CD14-positive monocyte (primary cell): Measurements from ENCODE around the gene CDS2. TPM values are rescaled to one million over a fixed set of nuclear protein-coding genes. Genes with fewer than 3 reads are reported as not detected.

Experiments used
- DNase-seq, 3 donors: peaks; one replicate each; pipeline ENCODE4 v3.0.0-alpha.2; 2011 to 2022
- H2AFZ ChIP-seq: 2 replicates; pipeline ENCODE4 v1.6.0; 2012; ENCODE audit warnings: mild to moderate bottlenecking, low read depth, low read length, inconsistent platforms; ENCODE audit not compliant: insufficient read depth, poor library complexity, severe bottlenecking
- H3K27ac ChIP-seq, 2 donors: 1 replicate in 1 of 2; 2 replicates in 1 of 2; pipeline ENCODE4 v1.5.1; 2012 to 2013; ENCODE audit warnings: low read length in 2 of 2, control low read depth in 1 of 2, inconsistent platforms in 1 of 2, low read depth in 1 of 2, mild to moderate bottlenecking in 1 of 2
- H3K27me3 ChIP-seq, 2 donors: one replicate each; pipeline versions ENCODE4 v1.6.0 to v1.6.1; 2011 to 2013; ENCODE audit warnings: low read length in 2 of 2; ENCODE audit not compliant: control insufficient read depth in 2 of 2, insufficient read depth in 2 of 2
- H3K36me3 ChIP-seq, 2 donors: replicated peaks in 1 of 2; 1 replicate in 1 of 2; 2 replicates in 1 of 2; pipeline versions ENCODE4 v1.5.1 to v1.6.1; 2012 to 2013; ENCODE audit warnings: low read length in 2 of 2, control low read depth in 1 of 2, inconsistent platforms in 1 of 2, mild to moderate bottlenecking in 1 of 2; ENCODE audit not compliant: insufficient read depth in 2 of 2, control insufficient read depth in 1 of 2
- H3K4me1 ChIP-seq, 2 donors: 1 replicate in 1 of 2; 2 replicates in 1 of 2; pipeline versions ENCODE4 v1.5.1 to v1.6.1; 2012 to 2013; ENCODE audit warnings: low read length in 2 of 2, control low read depth in 1 of 2, inconsistent platforms in 1 of 2, mild to moderate bottlenecking in 1 of 2, moderate library complexity in 1 of 2; ENCODE audit not compliant: insufficient read depth in 2 of 2, control insufficient read depth in 1 of 2
- H3K4me2 ChIP-seq: replicated peaks from 2 replicates; pipeline ENCODE3; 2012; ENCODE audit warnings: low read length, moderate library complexity, mild to moderate bottlenecking; ENCODE audit not compliant: poor library complexity, severe bottlenecking; ENCODE audit errors: extremely low read depth
- H3K4me3 ChIP-seq, 3 experiments: fragments of 200-600 bp in 1 of 3; sonication (generic) in 1 of 3; replicated peaks in 1 of 3; 1 replicate in 2 of 3; 2 replicates in 1 of 3; pipeline ENCODE4 v1.5.1; 2011 to 2013; ENCODE audit warnings: low read length in 3 of 3, mild to moderate bottlenecking in 3 of 3, control low read depth in 2 of 3, low read depth in 2 of 3, inconsistent platforms in 1 of 3, moderate library complexity in 1 of 3
- H3K79me2 ChIP-seq: 2 replicates; pipeline ENCODE4 v1.6.0; 2012; ENCODE audit warnings: mild to moderate bottlenecking, control low read depth, inconsistent platforms, low read length, moderate library complexity; ENCODE audit not compliant: insufficient read depth
- H3K9ac ChIP-seq: 2 replicates; pipeline ENCODE4 v1.6.0; 2017; ENCODE audit warnings: low read length, mild to moderate bottlenecking; ENCODE audit not compliant: insufficient read depth, poor library complexity, severe bottlenecking
- H3K9me3 ChIP-seq, 2 donors: replicated peaks in 1 of 2; 1 replicate in 1 of 2; 2 replicates in 1 of 2; pipeline versions ENCODE4 v1.5.1 to v1.6.1; 2012 to 2013; ENCODE audit warnings: low read length in 2 of 2, control low read depth in 1 of 2; ENCODE audit not compliant: control insufficient read depth in 1 of 2, insufficient read depth in 1 of 2
- H4K20me1 ChIP-seq: 2 replicates; pipeline ENCODE4 v1.6.0; 2012; ENCODE audit warnings: mild to moderate bottlenecking, low read length, control low read depth, moderate library complexity; ENCODE audit not compliant: insufficient read depth
- H3K27ac Mint-ChIP-seq, 7 donors: one replicate each; pipeline ENCODE4 v1.8.0; 2020; ENCODE audit warnings: mild to moderate bottlenecking in 7 of 7, mixed read lengths in 7 of 7, moderate library complexity in 6 of 7, inconsistent platforms in 2 of 7
- H3K27me3 Mint-ChIP-seq, 3 donors: one replicate each; pipeline ENCODE4 v1.8.0; 2021 to 2022; ENCODE audit warnings: low read depth in 3 of 3, mild to moderate bottlenecking in 3 of 3, mixed read lengths in 3 of 3, moderate library complexity in 3 of 3, inconsistent platforms in 1 of 3
- H3K36me3 Mint-ChIP-seq, 2 donors: one replicate each; pipeline ENCODE4 v1.8.0; 2020; ENCODE audit warnings: mixed read lengths in 2 of 2, inconsistent platforms in 1 of 2, mild to moderate bottlenecking in 1 of 2
- H3K4me1 Mint-ChIP-seq: one replicate; pipeline ENCODE4 v1.8.0; 2020; ENCODE audit warnings: mild to moderate bottlenecking, mixed read lengths
- H3K4me3 Mint-ChIP-seq, 2 donors: one replicate each; pipeline ENCODE4 v1.8.0; 2020; ENCODE audit warnings: mild to moderate bottlenecking in 2 of 2, mixed read lengths in 2 of 2, moderate library complexity in 1 of 2
- H3K9me3 Mint-ChIP-seq, 7 donors: one replicate each; pipeline ENCODE4 v1.8.0; 2020 to 2022; ENCODE audit warnings: mixed read lengths in 7 of 7, mild to moderate bottlenecking in 6 of 7, moderate library complexity in 6 of 7, inconsistent platforms in 2 of 7
- WGBS: methylation state at CpG from one replicate; pipeline ENCODE4 v1.1.5; 2013; ENCODE audit warnings: missing lambda C conversion rate; ENCODE audit not compliant: insufficient coverage; 5-methylcytosine and 5-hydroxymethylcytosine counted together
- intact Hi-C, 2 donors: fragments of 100-400 bp; cut with micrococcal nuclease; formaldehyde crosslinking; loops; one replicate each; pipeline versions ENCODE4 v1.15.0 to v1.15.1; 2023
- polyA minus RNA-seq: library from RNA; depleted of rRNA, polyadenylated mRNA; stranded (reverse); fragments of >200 nt; gene quantifications from 2 replicates; pipeline ENCODE4 v1.2.3, GENCODE V29; 2012
- polyA plus RNA-seq, 3 donors: library from polyadenylated mRNA; depleted of rRNA in 1 of 3; unstranded in 2 of 3; stranded (reverse) in 1 of 3; fragments of 300-500 nt in 2 of 3; fragments of >200 nt in 1 of 3; fragmentation: Illumina TruSeq in 2 of 3; gene quantifications; 1 replicate in 2 of 3; 2 replicates in 1 of 3; pipeline ENCODE4 v1.2.3, GENCODE V29; 2012 to 2021
- total RNA-seq, 12 experiments: library from RNA in 1 of 12; stranded (reverse) in 1 of 12; fragments of 120-200 nt in 1 of 12; gene quantifications; one replicate each; pipeline ENCODE4 v1.2.4 and lab custom pipeline; 2013 to 2026; ENCODE audit warnings: mixed read lengths in 6 of 12, inconsistent platforms in 1 of 12
- TF ChIP-seq, protein P1 (sequence below): fragments of 200-600 bp; IDR thresholded peaks from one replicate; pipeline ENCODE4 v1.8.0; 2022; ENCODE audit warnings: antibody characterized with exemption, mild to moderate bottlenecking

Gene CDS2
- total RNA-seq (2013), result 41.3 TPM
- polyA plus RNA-seq (10 to 100 TPM; 28.6 to 62.6 (median 54.4) TPM), polyA minus RNA-seq (14.8 and 15.1 TPM in 2 replicates), total RNA-seq (lab: John Stamatoyannopoulos, UW) (27.4 to 120 (median 68.7) reads per million in 11 experiments)

DNA sequence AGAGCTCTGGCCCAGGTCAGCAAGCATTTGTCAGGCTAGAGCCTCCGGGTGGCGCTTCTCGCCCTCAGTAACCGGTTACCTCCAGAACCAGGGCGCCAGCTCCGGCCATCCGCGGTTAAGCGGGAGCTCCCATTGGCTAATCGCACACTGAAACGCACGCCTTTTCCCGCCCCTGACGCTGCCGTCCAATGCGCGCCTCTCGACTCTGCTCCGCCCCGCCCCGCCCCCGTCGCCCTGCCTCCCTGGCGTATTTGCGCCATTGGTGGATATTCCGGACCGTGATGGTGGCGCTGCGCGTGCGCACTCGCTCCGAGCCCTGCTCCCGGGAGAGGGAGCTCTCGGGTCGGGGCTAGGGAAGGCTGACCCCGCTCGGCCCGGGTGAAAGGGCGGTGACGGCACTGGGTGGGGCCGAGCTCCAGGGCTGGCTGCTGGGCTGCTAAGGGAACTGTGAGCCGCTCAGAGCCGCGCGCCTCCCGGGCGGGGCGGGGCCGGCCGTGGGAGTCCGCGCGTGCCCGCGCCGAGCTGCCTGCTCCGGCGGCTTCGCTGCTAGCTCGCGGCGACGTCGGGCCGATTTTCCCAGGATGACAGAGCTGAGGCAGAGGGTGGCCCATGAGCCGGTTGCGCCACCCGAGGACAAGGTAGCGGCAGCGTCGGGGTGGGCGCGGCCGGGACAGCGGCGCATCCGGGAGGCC lies at the start of gene CDS2:
CDS2 (plus strand) TSS at position 497 of the 692 bp plus-strand sequence; CDS start at position 582, 85 bp downstream.
- under 1% methylated on average over 78 of the region's 78 CpGs for WGBS

DNA sequence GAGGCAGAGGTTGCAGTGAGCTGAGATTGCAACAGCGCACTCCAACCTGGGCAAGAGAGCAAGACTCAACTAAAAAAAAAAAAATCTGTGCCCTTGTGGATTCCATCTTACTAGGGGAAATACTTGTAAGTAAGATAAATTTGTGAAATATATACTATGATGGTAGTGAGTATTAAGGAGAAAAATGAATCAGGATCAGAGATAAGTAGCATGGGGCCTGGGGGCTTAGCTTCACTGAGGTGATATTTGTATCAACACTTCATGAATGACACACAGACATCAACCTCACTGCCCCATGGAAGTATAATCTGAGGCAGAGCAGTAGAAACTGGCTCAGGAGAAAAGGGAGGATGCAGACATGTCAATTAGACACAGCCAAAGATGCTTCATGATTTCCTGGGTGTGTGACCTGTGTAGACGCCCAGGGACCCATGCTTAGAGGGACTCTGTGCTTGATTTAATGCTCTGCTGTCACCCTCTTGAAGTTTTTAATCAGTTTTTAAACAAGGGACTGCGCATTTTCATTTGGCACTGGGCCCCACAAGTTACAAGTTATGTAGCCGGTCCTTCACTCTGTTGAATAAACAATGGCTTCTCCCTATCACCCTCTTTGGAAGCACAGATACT lies 48.9 kb upstream of the CDS2 start:
- H3K4me3 ChIP-seq, result peak overlapping the region; percentile 19 to 70 (median 43)
- H3K9me3 ChIP-seq, result no peaks in the 10 kb centered on the region
- 29% methylated on average over 3 of the region's 4 CpGs for WGBS
- H3K4me1 ChIP-seq, result peaks cover 81 to 90% of the 10 kb centered on the region in 2 donors
- H3K4me3 Mint-ChIP-seq, result peak overlapping the region; percentile 37 to 86
- no peaks in the 10 kb centered on the region for H4K20me1 ChIP-seq
- H3K36me3 Mint-ChIP-seq, result no peaks in the 10 kb centered on the region
- H3K27ac ChIP-seq, result peak overlapping the region; percentile 93 to 97
- H3K9ac ChIP-seq, result peak overlapping the region; percentile 64
- H3K27me3 ChIP-seq, result no peaks in the 10 kb centered on the region
- TF ChIP-seq, protein P1, sequence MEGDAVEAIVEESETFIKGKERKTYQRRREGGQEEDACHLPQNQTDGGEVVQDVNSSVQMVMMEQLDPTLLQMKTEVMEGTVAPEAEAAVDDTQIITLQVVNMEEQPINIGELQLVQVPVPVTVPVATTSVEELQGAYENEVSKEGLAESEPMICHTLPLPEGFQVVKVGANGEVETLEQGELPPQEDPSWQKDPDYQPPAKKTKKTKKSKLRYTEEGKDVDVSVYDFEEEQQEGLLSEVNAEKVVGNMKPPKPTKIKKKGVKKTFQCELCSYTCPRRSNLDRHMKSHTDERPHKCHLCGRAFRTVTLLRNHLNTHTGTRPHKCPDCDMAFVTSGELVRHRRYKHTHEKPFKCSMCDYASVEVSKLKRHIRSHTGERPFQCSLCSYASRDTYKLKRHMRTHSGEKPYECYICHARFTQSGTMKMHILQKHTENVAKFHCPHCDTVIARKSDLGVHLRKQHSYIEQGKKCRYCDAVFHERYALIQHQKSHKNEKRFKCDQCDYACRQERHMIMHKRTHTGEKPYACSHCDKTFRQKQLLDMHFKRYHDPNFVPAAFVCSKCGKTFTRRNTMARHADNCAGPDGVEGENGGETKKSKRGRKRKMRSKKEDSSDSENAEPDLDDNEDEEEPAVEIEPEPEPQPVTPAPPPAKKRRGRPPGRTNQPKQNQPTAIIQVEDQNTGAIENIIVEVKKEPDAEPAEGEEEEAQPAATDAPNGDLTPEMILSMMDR, result no peak
- DNase-seq, result no peak
- H3K4me1 Mint-ChIP-seq, result peaks cover 73% of the 10 kb centered on the region
- H2AFZ ChIP-seq, result peak overlapping the region; percentile 67
- H3K9me3 Mint-ChIP-seq, result peaks cover 0 to 5% (median 0%) of the 10 kb centered on the region in 7 donors
- no peaks in the 10 kb centered on the region for H3K79me2 ChIP-seq
- no peaks in the 10 kb centered on the region for H3K36me3 ChIP-seq
- peak overlapping the region; percentile 63 for H3K4me2 ChIP-seq
- H3K27me3 Mint-ChIP-seq, result no peaks in the 10 kb centered on the region
- intact Hi-C loops, result no loop called here
- peak overlapping the region; percentile 97 to 99 (median 98) for H3K27ac Mint-ChIP-seq

More for the DNA sequence above, at the start of gene CDS2:
- peaks cover 35% of the 10 kb centered on the region for H3K4me1 Mint-ChIP-seq
- H3K9me3 Mint-ChIP-seq, result no peaks in the 10 kb centered on the region
- no peaks in the 10 kb centered on the region for H3K27me3 ChIP-seq
- H3K27ac ChIP-seq, result peak within 1 kb of the TSS; percentile 45 to 90
- peaks cover 18 to 26% of the 10 kb centered on the region in 2 donors for H3K4me1 ChIP-seq
- no peaks in the 10 kb centered on the region for H3K36me3 ChIP-seq
- peaks cover 0 to 3% (median 0%) of the 10 kb centered on the region in 3 donors for H3K27me3 Mint-ChIP-seq
- intact Hi-C loops, result loop anchor here in 1 of 2 donors (1.0 kb wide), 1 partner anchor 66 kb away; no protein-coding TSS in a partner anchor
- peak within 1 kb of the TSS; percentile 93 to 96 for H3K4me3 Mint-ChIP-seq
- peaks cover 21% of the 10 kb centered on the region for H4K20me1 ChIP-seq
- peak within 1 kb of the TSS; percentile 59 to 98 (median 73) for H3K4me3 ChIP-seq
- H2AFZ ChIP-seq, result peak within 1 kb of the TSS; percentile 81
- peaks cover 1 to 19% of the 10 kb centered on the region in 2 donors for H3K36me3 Mint-ChIP-seq
- peak within 1 kb of the TSS; percentile 91 to 96 (median 94) for H3K27ac Mint-ChIP-seq
- peak within 1 kb of the TSS; percentile 94 for H3K4me2 ChIP-seq
- H3K9me3 ChIP-seq, result no peaks in the 10 kb centered on the region
- TF ChIP-seq, protein P1, result peak; percentile 49
- peaks cover 49% of the 10 kb centered on the region for H3K79me2 ChIP-seq
- H3K9ac ChIP-seq, result peak within 1 kb of the TSS; percentile 93
- DNase-seq, result peak; percentile 99 to 100 (median 99)
